Sigmoid colon (tissue), 7 donors: ENCODE measurements around the gene ITPK1. TPM values are rescaled to one million over a fixed set of nuclear protein-coding genes. Genes with fewer than 3 reads are reported as not detected.

Experiments used
- DNase-seq: peaks from one replicate; pipeline ENCODE4 v3.0.0-alpha.2; 2019
- H3K27ac ChIP-seq, 4 donors: fragments of 200-600 bp; sonication (generic); one replicate each; pipeline ENCODE4 v1.5.1; 2016 to 2019; ENCODE audit warnings: mild to moderate bottlenecking in 1 of 4
- H3K27me3 ChIP-seq, 3 donors: fragments of 200-600 bp; sonication (generic); one replicate each; pipeline ENCODE4 v1.5.1; 2019; ENCODE audit warnings: mild to moderate bottlenecking in 1 of 3
- H3K36me3 ChIP-seq, 4 donors: fragments of 200-600 bp; sonication (generic); one replicate each; pipeline ENCODE4 v1.5.1; 2016 to 2019
- H3K4me1 ChIP-seq, 4 donors: fragments of 200-600 bp; sonication (generic); one replicate each; pipeline ENCODE4 v1.5.1; 2017 to 2019
- H3K4me3 ChIP-seq, 4 donors: fragments of 200-600 bp; sonication (generic); one replicate each; pipeline ENCODE4 v1.5.1; 2017 to 2019; ENCODE audit warnings: mild to moderate bottlenecking in 2 of 4, moderate library complexity in 1 of 4
- H3K9me3 ChIP-seq, 4 donors: fragments of 200-600 bp in 3 of 4; sonication (generic) in 3 of 4; one replicate each; pipeline versions ENCODE4 v1.5.1 to v1.6.1; 2013 to 2019
- EP300 ChIP-seq, 4 donors: sonication (generic); formaldehyde crosslinking; IDR thresholded peaks; one replicate each; pipeline ENCODE4 v1.6.1; 2017; ENCODE audit warnings: antibody characterized with exemption in 4 of 4
- POLR2A ChIP-seq, 2 donors: fragments of 450-650 bp; IDR thresholded peaks; one replicate each; pipeline ENCODE4 v1.6.1; 2016; ENCODE audit warnings: antibody characterized with exemption in 2 of 2, mild to moderate bottlenecking in 2 of 2, moderate library complexity in 2 of 2
- POLR2AphosphoS5 ChIP-seq, 4 donors: sonication (generic); formaldehyde crosslinking; IDR thresholded peaks; one replicate each; pipeline ENCODE4 v1.6.1; 2017; ENCODE audit warnings: antibody characterized with exemption in 4 of 4
- WGBS, 2 donors: extraction: QIAGEN DNeasy Blood & Tissue Kit; methylation state at CpG; one replicate each; pipeline ENCODE4 v1.1.7; 2013; 5-methylcytosine and 5-hydroxymethylcytosine counted together
- intact Hi-C: fragments of 100-400 bp; cut with DNase I; formaldehyde crosslinking; loops from one replicate; pipeline ENCODE4 v1.15.1; 2023
- polyA plus RNA-seq, 3 donors: library from polyadenylated mRNA; stranded (reverse); fragments of 200-250 nt; gene quantifications; one replicate each; pipeline ENCODE4 v1.2.3, GENCODE V29; 2013
- total RNA-seq, 4 donors: library from RNA; depleted of rRNA; stranded (reverse); fragments of >200 nt; gene quantifications; one replicate each; pipeline ENCODE4 v1.1.0, GENCODE V29; 2016
- TF ChIP-seq, protein P1 (sequence below), 4 experiments: fragments of 450-650 bp in 3 of 4; fragments of 200-600 bp in 1 of 4; IDR thresholded peaks; one replicate each; pipeline ENCODE4 v1.5.1; 2016 to 2019; ENCODE audit warnings: antibody characterized with exemption in 4 of 4, mild to moderate bottlenecking in 3 of 4, moderate library complexity in 2 of 4
- donor health status: healthy with polysubstance abuse.
- donor health status: Bipolar disorder and iron deficiency.
- donor health status: healthy.

Gene ITPK1
- total and polyA plus RNA-seq, 7 donors = 39.8 to 75.4 (median 61.8) TPM

GRCh38 chr14:93068711-93069110 is 47.0 kb downstream of the ITPK1 start:
- no peaks in the 10 kb centered on the region for H3K9me3 ChIP-seq
- intact Hi-C loops = loop anchor here (5.0 to 10.0 kb wide), 2 partner anchors 44 to 916 kb away; no protein-coding TSS in a partner anchor
- no peaks in the 10 kb centered on the region for H3K27me3 ChIP-seq
- H3K36me3 ChIP-seq = no peaks in the 10 kb centered on the region
- TF ChIP-seq, protein P1, sequence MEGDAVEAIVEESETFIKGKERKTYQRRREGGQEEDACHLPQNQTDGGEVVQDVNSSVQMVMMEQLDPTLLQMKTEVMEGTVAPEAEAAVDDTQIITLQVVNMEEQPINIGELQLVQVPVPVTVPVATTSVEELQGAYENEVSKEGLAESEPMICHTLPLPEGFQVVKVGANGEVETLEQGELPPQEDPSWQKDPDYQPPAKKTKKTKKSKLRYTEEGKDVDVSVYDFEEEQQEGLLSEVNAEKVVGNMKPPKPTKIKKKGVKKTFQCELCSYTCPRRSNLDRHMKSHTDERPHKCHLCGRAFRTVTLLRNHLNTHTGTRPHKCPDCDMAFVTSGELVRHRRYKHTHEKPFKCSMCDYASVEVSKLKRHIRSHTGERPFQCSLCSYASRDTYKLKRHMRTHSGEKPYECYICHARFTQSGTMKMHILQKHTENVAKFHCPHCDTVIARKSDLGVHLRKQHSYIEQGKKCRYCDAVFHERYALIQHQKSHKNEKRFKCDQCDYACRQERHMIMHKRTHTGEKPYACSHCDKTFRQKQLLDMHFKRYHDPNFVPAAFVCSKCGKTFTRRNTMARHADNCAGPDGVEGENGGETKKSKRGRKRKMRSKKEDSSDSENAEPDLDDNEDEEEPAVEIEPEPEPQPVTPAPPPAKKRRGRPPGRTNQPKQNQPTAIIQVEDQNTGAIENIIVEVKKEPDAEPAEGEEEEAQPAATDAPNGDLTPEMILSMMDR (IDR thresholded peaks at IDR 0.05) = no peak
- peak overlapping the region; percentile 46 to 90 (median 66) for H3K27ac ChIP-seq
- no peak overlapping the region for H3K4me3 ChIP-seq
- peaks cover 0 to 60% (median 38%) of the 10 kb centered on the region in 4 donors for H3K4me1 ChIP-seq
- no peak for DNase-seq
- 86 to 95% methylated on average over 8 of the region's 8 CpGs for WGBS, 2 donors

GRCh38 chr14:93067088-93067487 is 48.6 kb downstream of the ITPK1 start:
- Histone ChIP-seq H3K4me3 (no peak overlapping the region), H3K27me3 (no peaks in the 10 kb centered on the region), H3K9me3 (no peaks in the 10 kb centered on the region), H3K36me3 (no peaks in the 10 kb centered on the region), H3K4me1 (peaks cover 0 to 65% (median 41%) of the 10 kb centered on the region in 4 donors), H3K27ac (peak overlapping the region; percentile 72 to 90 (median 86))
- no peak for DNase-seq
- WGBS, 2 donors = 96 to 97% methylated on average over 5 of the region's 5 CpGs
- TF ChIP-seq POLR2A (IDR thresholded peaks at IDR 0.05) (no peak), EP300 (IDR thresholded peaks at IDR 0.05) (no peak), POLR2AphosphoS5 (IDR thresholded peaks at IDR 0.05) (no peak)
- TF ChIP-seq, protein P1 (IDR thresholded peaks at IDR 0.05) = no peak
- intact Hi-C loops = loop anchor here (5.0 to 10.0 kb wide), 2 partner anchors 45 to 918 kb away; no protein-coding TSS in a partner anchor

GRCh38 chr14:93065272-93065730 is 50.4 kb downstream of the ITPK1 start:
- no peak for TF ChIP-seq POLR2A (IDR thresholded peaks at IDR 0.05)
- TF ChIP-seq, protein P1 (IDR thresholded peaks at IDR 0.05) = no peak
- no peak for TF ChIP-seq EP300 (IDR thresholded peaks at IDR 0.05)
- no peak for TF ChIP-seq POLR2AphosphoS5 (IDR thresholded peaks at IDR 0.05)
- Histone ChIP-seq H3K27me3 (no peaks in the 10 kb centered on the region), H3K27ac (peak overlapping the region; percentile 72 to 90 (median 86)), H3K9me3 (no peaks in the 10 kb centered on the region), H3K4me3 (no peak overlapping the region), H3K36me3 (no peaks in the 10 kb centered on the region), H3K4me1 (peaks cover 0 to 78% (median 59%) of the 10 kb centered on the region in 4 donors)
- intact Hi-C loops = loop anchor here (5.0 to 10.0 kb wide), 2 partner anchors 47 to 920 kb away; no protein-coding TSS in a partner anchor
- DNase-seq = no peak
- WGBS, 2 donors = 88 to 93% methylated on average over 2 of the region's 2 CpGs

DNA sequence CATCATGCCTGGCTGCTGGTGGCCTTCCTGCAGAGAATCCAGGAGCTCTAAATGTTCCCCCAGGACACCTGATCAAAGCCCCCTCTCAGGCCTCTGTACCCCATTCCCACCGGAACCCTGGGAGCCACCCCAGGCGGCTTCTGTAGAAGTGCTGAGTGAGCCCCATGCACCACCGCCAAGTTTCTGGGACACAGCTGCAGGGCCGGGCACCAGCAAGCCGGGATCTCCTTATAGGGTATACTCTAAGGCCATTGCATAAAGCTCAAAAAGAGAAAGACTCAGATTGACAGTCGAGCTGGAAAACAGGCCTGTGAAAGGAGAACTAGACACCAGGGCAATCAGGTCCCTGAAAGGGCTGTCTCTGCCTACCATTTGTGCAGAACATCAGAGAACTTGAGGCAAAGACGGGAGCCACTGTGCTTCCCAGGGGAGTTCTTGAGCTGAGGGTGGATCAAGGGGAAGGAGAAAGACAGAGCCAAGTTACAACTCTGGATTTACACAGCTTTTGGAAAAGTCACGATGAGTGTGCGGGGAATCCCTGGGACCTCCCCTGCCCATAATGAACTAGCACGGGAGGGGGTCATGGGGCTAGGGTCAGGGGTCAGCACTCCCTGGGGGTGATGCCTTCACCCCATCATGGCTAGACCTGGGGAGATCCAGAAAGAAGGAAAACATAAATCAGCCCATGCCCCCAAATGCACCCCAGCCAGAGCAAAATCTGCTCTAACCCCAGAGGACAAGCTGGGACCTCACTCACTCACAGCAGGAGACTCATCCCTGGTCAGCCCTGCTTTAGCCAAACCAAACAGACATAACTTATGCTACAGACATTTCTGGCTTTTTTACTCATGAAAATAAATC is 51.1 kb downstream of the ITPK1 start:
- DNase-seq = peak; percentile 87
- WGBS, 2 donors = 78 to 87% methylated on average over 10 of the region's 10 CpGs
- H3K36me3 ChIP-seq = no peaks in the 10 kb centered on the region
- no peaks in the 10 kb centered on the region for H3K27me3 ChIP-seq
- no peaks in the 10 kb centered on the region for H3K9me3 ChIP-seq
- intact Hi-C loops = loop anchor here (5.0 to 10.0 kb wide), 3 partner anchors 48 to 920 kb away; no protein-coding TSS in a partner anchor
- TF ChIP-seq, protein P1 (IDR thresholded peaks at IDR 0.05) = no peak
- TF ChIP-seq POLR2AphosphoS5 (IDR thresholded peaks at IDR 0.05) = peak; percentile 37 to 80 (median 54)
- H3K27ac ChIP-seq = peak overlapping the region; percentile 72 to 90 (median 86)
- no peak overlapping the region for H3K4me3 ChIP-seq
- peaks cover 0 to 83% (median 66%) of the 10 kb centered on the region in 4 donors for H3K4me1 ChIP-seq
